HG03060 (cell line): ENCODE data around the gene STX2.

Experiments used
- ATAC-seq: cut with Tn5 transposase; IDR thresholded peaks from one replicate; pipeline ENCODE4 v1.9.1; 2021; ENCODE audit warnings: low read depth, moderate number of reproducible peaks; ENCODE audit not compliant: unreplicated experiment

The STX2 gene

DNA sequence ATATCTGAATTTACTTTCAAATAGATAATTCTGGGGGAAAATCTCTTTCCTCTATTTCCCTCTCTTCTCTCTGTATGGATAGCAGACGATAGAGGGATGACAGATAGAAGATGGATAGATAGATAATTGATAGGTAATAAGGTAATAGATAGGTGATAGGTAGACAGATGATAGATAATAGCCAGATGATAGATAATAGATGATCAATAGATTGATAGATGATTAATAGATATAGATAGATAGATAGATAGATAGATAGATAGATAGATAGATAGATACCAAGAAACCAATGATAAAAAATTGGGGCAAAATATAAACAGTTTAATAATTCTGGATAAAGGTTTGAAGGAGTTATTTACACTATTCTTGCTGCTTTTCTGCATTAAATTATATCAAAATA is 96.3 kb downstream of the STX2 start:
- no peak for ATAC-seq

DNA sequence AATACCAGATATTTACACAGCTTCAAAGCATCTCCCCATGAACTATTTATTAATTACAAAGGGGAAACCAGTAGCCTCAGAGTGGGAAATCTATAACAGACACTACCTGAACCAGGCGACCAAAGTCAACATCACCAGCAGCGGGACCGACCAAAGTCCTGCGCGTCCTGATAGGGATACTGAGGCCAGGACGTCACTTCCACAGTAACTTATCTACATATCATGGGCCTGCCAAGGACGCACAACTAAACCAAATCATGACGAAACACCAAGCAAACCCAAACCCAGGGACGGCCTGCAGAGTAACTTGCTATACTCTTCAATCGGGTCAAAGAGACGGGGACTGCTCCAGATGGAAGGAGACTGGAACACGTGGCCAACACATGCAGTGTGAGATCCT is 96.9 kb downstream of the STX2 start:
- ATAC-seq: no peak
